HepG2 (cell line): ENCODE results near the gene GPC3. TPM values are rescaled to one million over a fixed set of nuclear protein-coding genes. Genes with fewer than 3 reads are reported as not detected.

Experiments
- ATAC-seq: fragments of 200-7000 bp; cut with Tn5 transposase; 3 replicates; pipeline ENCODE4 v1.9.1; 2020; ENCODE audit warnings: mild to moderate bottlenecking, moderate library complexity
- BruUV-seq: library from RNA; stranded (reverse); fragments of 400-500 nt; replicated peaks from 2 replicates; lab custom pipeline; 2021; lab: Mats Ljungman, UMichigan
- CTCF ChIA-PET: fragments of 300-600 bp; formaldehyde crosslinking; extraction: SDS; loops from one replicate; lab custom pipeline; 2021; ENCODE audit warnings: low total read pairs, inconsistent platforms, low intra/inter-chr PET ratio; lab: Yijun Ruan, JAX
- POLR2A ChIA-PET: fragments of 350-600 bp; sonication (Branson Sonifier 250); formaldehyde crosslinking; loops from one replicate; lab custom pipeline; 2020; ENCODE audit warnings: antibody characterized with exemption, inconsistent platforms; lab: Yijun Ruan, JAX
- DNase-seq: peaks from one replicate; pipeline ENCODE4 v3.0.0-alpha.2; 2015; ENCODE audit warnings: low spot score
- FAIRE-seq: peaks from 3 replicates; lab custom pipeline; 2011; peaks lifted over from hg19 to GRCh38; lab: Jason Lieb, UNC
- H2AFZ ChIP-seq: one replicate; pipeline ENCODE4 v1.6.1; 2011; ENCODE audit warnings: low read length, inconsistent platforms
- H3K27ac ChIP-seq: fragments of 300-600 bp; 3 replicates; pipeline ENCODE4 v1.8.0; 2011; ENCODE audit warnings: mixed run types, mild to moderate bottlenecking, mixed read lengths, low read length, inconsistent platforms; ENCODE audit not compliant: insufficient read depth; ENCODE audit errors: extremely low read length
- H3K27me3 ChIP-seq, 2 experiments: fragments of 200-600 bp in 1 of 2; 2 replicates in 1 of 2; 3 replicates in 1 of 2; pipeline versions ENCODE4 v1.6.0 to v1.8.0; 2011; ENCODE audit warnings: low read length in 2 of 2, mild to moderate bottlenecking in 2 of 2, moderate library complexity in 2 of 2, inconsistent platforms in 1 of 2; ENCODE audit not compliant: insufficient read depth in 2 of 2, control insufficient read depth in 1 of 2
- H3K36me3 ChIP-seq, 2 experiments: fragments of 200-600 bp in 1 of 2; replicated peaks in 1 of 2; 2 replicates in 1 of 2; 3 replicates in 1 of 2; pipeline versions ENCODE4 v1.5.1 to v1.8.0; 2011; ENCODE audit warnings: low read length in 2 of 2, inconsistent platforms in 1 of 2; ENCODE audit not compliant: insufficient read depth in 2 of 2, control insufficient read depth in 1 of 2
- H3K4me1 ChIP-seq: 2 replicates; pipeline ENCODE4 v1.5.1; 2012; ENCODE audit warnings: low read length, inconsistent platforms; ENCODE audit not compliant: insufficient read depth
- H3K4me2 ChIP-seq: 2 replicates; pipeline ENCODE4 v1.6.0; 2011; ENCODE audit warnings: low read depth, low read length, inconsistent platforms
- H3K4me3 ChIP-seq, 3 experiments: fragments of 200-600 bp in 1 of 3; sonication (generic), shearing (Covaris generic) in 1 of 3; replicated peaks in 1 of 3; 2 replicates each; pipeline ENCODE4 v1.5.1; 2011 to 2016; ENCODE audit warnings: low read length in 3 of 3, inconsistent platforms in 2 of 3, low read depth in 2 of 3, mild to moderate bottlenecking in 2 of 3, control low read depth in 1 of 3, mixed read lengths in 1 of 3; ENCODE audit not compliant: insufficient read depth in 1 of 3
- H3K79me2 ChIP-seq: one replicate; pipeline ENCODE4 v1.6.1; 2011; ENCODE audit warnings: low read length, inconsistent platforms; ENCODE audit not compliant: insufficient read depth
- H3K9ac ChIP-seq: 2 replicates; pipeline ENCODE4 v1.6.0; 2011; ENCODE audit warnings: mild to moderate bottlenecking, low read depth, low read length, inconsistent platforms; ENCODE audit not compliant: insufficient read depth
- H3K9me3 ChIP-seq: 2 replicates; pipeline ENCODE4 v1.5.1; 2012; ENCODE audit warnings: mild to moderate bottlenecking, low read length
- H4K20me1 ChIP-seq: 2 replicates; pipeline ENCODE4 v1.6.0; 2011; ENCODE audit warnings: inconsistent platforms, mild to moderate bottlenecking, low read length, moderate library complexity; ENCODE audit not compliant: insufficient read depth
- MTA1 ChIP-seq: sonication (generic); formaldehyde crosslinking; IDR thresholded peaks from 2 replicates; pipeline ENCODE4 v1.4.0; 2020; ENCODE audit warnings: missing genetic modification reagents, mild to moderate bottlenecking, borderline replicate concordance
- POLR2A ChIP-seq, 2 experiments: IDR thresholded peaks; 2 replicates each; pipeline ENCODE4 v1.6.1; 2011; ENCODE audit warnings: low read depth in 2 of 2, low read length in 2 of 2, mild to moderate bottlenecking in 1 of 2, moderate library complexity in 1 of 2; ENCODE audit not compliant: insufficient read depth in 1 of 2
- POLR2G ChIP-seq: fragments of 200-400 bp; formaldehyde crosslinking; IDR thresholded peaks from 2 replicates; pipeline ENCODE4 v1.6.1; 2018; ENCODE audit warnings: mild to moderate bottlenecking, low read depth, low read length, moderate library complexity
- RBM22 ChIP-seq: fragments of 200-400 bp; formaldehyde crosslinking; optimal IDR thresholded peaks from 2 replicates; pipeline ENCODE3; 2017; ENCODE audit warnings: mild to moderate bottlenecking, low read length, moderate library complexity
- ZNF776 ChIP-seq: sonication (generic); formaldehyde crosslinking; IDR thresholded peaks from 2 replicates; pipeline ENCODE4 v1.4.0; 2020; ENCODE audit warnings: mild to moderate bottlenecking, missing genetic modification reagents
- WGBS: methylation state at CpG from one replicate; pipeline ENCODE4 v1.1.6; 2017; ENCODE audit warnings: low lambda C conversion rate; 5-methylcytosine and 5-hydroxymethylcytosine counted together
- in situ Hi-C: cut with HindIII; loops from 2 replicates; pipeline ENCODE4 v1.10.0; 2017; ENCODE audit warnings: low pct_unique_long_range_greater_than_20kb; ENCODE audit not compliant: extremely low pct_ligation_motif_present
- intact Hi-C: fragments of 100-400 bp; cut with micrococcal nuclease; formaldehyde crosslinking; loops from one replicate; pipeline ENCODE4 v1.10.0; 2022; ENCODE audit not compliant: unreplicated experiment
- polyA plus RNA-seq, 8 experiments: library from polyadenylated mRNA; depleted of rRNA in 3 of 8; stranded (reverse) in 7 of 8; unstranded in 1 of 8; fragments of >200 nt; fragmentation: Illumina TruSeq in 4 of 8; extraction: Trizol in 4 of 8; gene quantifications; 2 replicates each; pipeline versions ENCODE4 v1.2.1 to v1.2.3, GENCODE V29; 2011 to 2016; ENCODE audit warnings: low read depth in 4 of 8, missing spikeins in 1 of 8, mixed read lengths in 1 of 8; ENCODE audit not compliant: insufficient read depth in 1 of 8
- total RNA-seq, 5 experiments: library from RNA; depleted of rRNA; stranded (reverse); fragments of >200 nt; fragmentation: Illumina TruSeq; extraction: Trizol; gene quantifications; 2 replicates each; pipeline ENCODE4 v1.2.3, GENCODE V29; 2016; ENCODE audit warnings: low read depth in 1 of 5
- TF ChIP-seq, protein P1 (sequence below): sonication (generic); formaldehyde crosslinking; IDR thresholded peaks from 2 replicates; pipeline ENCODE4 v1.4.0; 2020; ENCODE audit warnings: missing genetic modification reagents
- TF ChIP-seq, protein P2 (sequence below): sonication (generic); formaldehyde crosslinking; IDR thresholded peaks from 2 replicates; pipeline ENCODE4 v1.4.0; 2020; ENCODE audit warnings: mild to moderate bottlenecking, missing genetic modification reagents
- TF ChIP-seq, protein P3 (sequence below): sonication (generic); formaldehyde crosslinking; IDR thresholded peaks from 2 replicates; pipeline ENCODE4 v1.4.0; 2020; ENCODE audit warnings: missing genetic modification reagents

The GPC3 gene
- total and polyA plus RNA-seq, 2 of the 13 experiments (the other 11 are each of a cell fraction or from before 2014, with no cell fraction given) = 1,799 to 3,263 TPM

DNA sequence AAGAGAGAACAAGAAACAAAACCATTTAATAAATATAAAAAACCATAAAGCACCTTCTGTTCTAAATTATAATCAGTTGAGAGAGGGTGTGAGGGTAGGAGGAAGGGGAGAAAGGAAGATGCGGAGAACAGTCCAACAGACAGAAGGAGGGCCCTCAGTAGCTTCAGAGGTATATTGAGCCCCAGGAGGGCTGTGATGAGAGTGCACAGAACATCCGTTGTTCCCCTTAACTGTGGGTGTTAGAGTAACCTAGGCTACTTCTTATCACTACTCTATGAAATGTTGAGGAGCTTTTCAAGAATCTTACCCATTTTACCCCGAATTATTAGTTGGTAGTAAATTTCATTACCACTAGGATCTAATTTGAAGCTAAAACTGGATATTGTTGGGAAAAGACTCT, 13.8 kb downstream of the GPC3 start (continued):
- TF ChIP-seq, protein P1, sequence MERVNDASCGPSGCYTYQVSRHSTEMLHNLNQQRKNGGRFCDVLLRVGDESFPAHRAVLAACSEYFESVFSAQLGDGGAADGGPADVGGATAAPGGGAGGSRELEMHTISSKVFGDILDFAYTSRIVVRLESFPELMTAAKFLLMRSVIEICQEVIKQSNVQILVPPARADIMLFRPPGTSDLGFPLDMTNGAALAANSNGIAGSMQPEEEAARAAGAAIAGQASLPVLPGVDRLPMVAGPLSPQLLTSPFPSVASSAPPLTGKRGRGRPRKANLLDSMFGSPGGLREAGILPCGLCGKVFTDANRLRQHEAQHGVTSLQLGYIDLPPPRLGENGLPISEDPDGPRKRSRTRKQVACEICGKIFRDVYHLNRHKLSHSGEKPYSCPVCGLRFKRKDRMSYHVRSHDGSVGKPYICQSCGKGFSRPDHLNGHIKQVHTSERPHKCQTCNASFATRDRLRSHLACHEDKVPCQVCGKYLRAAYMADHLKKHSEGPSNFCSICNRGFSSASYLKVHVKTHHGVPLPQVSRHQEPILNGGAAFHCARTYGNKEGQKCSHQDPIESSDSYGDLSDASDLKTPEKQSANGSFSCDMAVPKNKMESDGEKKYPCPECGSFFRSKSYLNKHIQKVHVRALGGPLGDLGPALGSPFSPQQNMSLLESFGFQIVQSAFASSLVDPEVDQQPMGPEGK (CRISPR knock-in tag) = no peak
- TF ChIP-seq, protein P2, sequence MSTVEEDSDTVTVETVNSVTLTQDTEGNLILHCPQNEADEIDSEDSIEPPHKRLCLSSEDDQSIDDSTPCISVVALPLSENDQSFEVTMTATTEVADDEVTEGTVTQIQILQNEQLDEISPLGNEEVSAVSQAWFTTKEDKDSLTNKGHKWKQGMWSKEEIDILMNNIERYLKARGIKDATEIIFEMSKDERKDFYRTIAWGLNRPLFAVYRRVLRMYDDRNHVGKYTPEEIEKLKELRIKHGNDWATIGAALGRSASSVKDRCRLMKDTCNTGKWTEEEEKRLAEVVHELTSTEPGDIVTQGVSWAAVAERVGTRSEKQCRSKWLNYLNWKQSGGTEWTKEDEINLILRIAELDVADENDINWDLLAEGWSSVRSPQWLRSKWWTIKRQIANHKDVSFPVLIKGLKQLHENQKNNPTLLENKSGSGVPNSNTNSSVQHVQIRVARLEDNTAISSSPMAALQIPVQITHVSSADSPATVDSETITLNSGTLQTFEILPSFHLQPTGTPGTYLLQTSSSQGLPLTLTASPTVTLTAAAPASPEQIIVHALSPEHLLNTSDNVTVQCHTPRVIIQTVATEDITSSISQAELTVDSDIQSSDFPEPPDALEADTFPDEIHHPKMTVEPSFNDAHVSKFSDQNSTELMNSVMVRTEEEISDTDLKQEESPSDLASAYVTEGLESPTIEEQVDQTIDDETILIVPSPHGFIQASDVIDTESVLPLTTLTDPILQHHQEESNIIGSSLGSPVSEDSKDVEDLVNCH (CRISPR knock-in tag) = no peak
- TF ChIP-seq POLR2A (IDR thresholded peaks at IDR 0.05; ENCODE audit: insufficient read depth in 1 of 2, low read depth in 2 of 2, low read length in 2 of 2) = 0 out of 4 replicates have a peak, but pooled peaks of 1 of the 2 experiments have one; percentile 6

DNA sequence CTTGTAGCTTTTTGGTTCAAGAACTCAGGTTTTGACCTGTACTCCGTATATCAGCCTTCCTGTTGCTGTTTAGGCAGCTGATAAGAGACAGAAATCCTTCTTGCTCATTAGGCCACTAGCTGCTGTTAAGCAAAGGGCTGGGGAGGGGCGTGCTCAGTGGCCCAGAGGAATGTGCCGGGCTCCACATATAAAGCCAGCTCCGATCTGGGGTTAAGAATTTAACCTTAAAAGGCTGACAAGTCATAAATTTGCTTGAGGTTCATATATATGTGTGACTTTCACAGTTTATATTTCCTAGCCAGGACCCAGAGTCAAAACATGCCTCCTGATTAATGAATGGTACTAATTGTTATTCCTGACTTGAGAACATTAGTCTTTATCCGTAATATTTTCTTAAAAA, 15.3 kb downstream of the GPC3 start:
- intact Hi-C loops (no loop called here), in situ Hi-C loops (no loop called here)
- FAIRE-seq (no peak), ATAC-seq (no peak), DNase-seq (no peak)
- Histone ChIP-seq H4K20me1 (peaks cover 94% of the 10 kb centered on the region), H2AFZ (no peak overlapping the region), H3K4me2 (peak overlapping the region; percentile 18; the same call in 1 of the 2 replicates), H3K36me3 (peaks cover 3 to 32% of the 10 kb centered on the region in 2 experiments; a peak in 4 of 5 replicates), H3K4me3 (no peak overlapping the region), H3K9me3 (no peaks in the 10 kb centered on the region), H3K79me2 (peaks cover 97% of the 10 kb centered on the region), H3K4me1 (peaks cover 100% of the 10 kb centered on the region), H3K27me3 (no peaks in the 10 kb centered on the region), H3K27ac (peak overlapping the region; percentile 22), H3K9ac (no peak overlapping the region; the same call in 1 of the 2 replicates)
- CTCF ChIA-PET = no interaction called here
- POLR2A ChIA-PET = interaction anchor here (1.3 to 2.3 kb wide), 3 partner anchors 14 to 56 kb away, joined by 3 to 8 read pairs (median 7); no protein-coding TSS in a partner anchor
- TF ChIP-seq ZNF776 (CRISPR knock-in tag) (no peak), MTA1 (CRISPR knock-in tag) (no peak), POLR2G (peak; percentile 24; the same call in 1 of the 2 replicates), RBM22 (peak; percentile 95)
- TF ChIP-seq, protein P3, sequence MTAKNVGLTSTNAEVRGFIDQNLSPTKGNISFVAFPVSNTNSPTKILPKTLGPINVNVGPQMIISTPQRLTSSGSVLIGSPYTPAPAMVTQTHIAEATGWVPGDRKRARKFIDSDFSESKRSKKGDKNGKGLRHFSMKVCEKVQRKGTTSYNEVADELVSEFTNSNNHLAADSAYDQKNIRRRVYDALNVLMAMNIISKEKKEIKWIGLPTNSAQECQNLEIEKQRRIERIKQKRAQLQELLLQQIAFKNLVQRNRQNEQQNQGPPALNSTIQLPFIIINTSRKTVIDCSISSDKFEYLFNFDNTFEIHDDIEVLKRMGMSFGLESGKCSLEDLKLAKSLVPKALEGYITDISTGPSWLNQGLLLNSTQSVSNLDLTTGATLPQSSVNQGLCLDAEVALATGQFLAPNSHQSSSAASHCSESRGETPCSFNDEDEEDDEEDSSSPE = no peak
- 32% methylated on average over 5 of the region's 5 CpGs for WGBS
- TSS peak; percentile 0 for BruUV-seq
